Fibroblast of skin of right biceps (primary cell): ENCODE results near the gene RPUSD4.

Experiments
- DNase-seq: peaks from one replicate; pipeline ENCODE4 v3.0.0-alpha.2; 2013

The RPUSD4 gene

GRCh38 chr11:126210871-126211235 lies 597 bp downstream of the RPUSD4 start:
- no peak for DNase-seq

DNA sequence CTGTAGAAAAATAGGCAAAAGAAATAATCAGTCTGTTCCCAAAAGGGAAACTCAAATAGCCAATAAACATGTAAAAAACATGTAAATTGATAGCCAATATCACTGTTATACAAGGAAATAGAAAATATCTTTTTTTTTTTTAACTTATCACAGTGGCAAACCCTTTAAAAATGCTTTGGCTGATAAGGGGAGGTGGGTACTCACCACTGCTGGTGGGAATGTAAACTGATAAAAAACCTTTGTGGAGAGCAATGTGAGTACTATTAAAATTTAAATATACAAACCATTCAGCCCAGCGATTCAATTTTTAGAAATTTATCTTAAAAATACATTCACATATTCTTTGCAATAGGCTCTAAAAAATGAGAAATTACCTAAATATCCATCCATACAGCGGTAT lies 3.6 kb downstream of the RPUSD4 start:
- no peak for DNase-seq

DNA sequence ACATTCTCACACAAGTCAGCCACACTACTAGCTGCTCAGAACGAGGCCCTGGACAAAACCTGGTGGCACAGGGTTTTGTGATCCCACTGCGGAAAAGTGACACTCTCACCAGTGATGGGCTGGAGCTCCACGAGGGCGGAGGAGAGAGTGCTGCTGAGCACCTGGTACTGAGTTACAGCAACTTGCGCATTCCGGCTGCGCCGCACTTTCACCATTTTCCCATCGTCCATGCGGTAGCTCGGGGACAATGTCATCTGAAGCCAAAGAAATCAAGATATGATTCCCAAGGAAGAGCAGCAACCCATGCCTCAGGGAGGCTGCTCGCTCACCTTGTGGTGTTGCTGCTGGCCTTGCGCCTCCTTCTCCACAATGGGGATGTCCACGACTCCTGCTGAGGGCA lies 6.1 kb downstream of the RPUSD4 start:
- DNase-seq = no peak

DNA sequence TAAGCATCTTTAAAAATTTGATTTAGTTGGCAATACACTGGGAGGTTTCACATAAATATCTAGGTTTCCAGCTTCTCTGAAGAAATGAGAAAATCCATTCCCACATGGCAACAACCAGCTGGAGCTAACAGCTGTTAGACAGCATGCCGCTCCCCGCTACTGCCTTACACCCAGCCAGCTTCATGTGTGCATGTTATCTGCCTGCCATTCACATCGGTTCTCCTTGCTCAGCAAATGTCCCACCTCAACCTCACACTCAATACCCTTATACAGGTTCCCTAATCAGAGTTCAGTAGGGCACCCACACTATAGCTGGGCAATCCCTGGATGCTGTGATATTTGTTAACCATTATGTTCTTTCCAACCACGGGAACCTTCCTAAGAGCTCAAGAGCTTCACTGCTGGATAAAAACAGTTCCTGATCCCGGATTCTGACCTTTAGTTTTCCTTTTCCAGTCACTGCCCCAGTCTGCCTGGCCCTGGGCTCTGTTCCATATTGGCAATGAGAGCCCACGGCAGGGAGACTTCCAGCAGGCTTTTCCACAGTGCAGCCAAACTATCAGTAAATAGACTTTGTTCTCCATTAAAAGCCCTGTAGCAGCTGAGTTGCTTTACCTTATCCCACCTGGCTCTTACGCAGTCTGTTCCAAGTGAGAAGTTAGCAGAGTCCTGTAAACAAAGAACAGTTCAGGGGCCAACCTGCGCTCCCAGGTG lies 8.6 kb downstream of the RPUSD4 start:
- DNase-seq = no peak

GRCh38 chr11:126198648-126199047 lies 12.8 kb downstream of the RPUSD4 start:
- no peak for DNase-seq

DNA sequence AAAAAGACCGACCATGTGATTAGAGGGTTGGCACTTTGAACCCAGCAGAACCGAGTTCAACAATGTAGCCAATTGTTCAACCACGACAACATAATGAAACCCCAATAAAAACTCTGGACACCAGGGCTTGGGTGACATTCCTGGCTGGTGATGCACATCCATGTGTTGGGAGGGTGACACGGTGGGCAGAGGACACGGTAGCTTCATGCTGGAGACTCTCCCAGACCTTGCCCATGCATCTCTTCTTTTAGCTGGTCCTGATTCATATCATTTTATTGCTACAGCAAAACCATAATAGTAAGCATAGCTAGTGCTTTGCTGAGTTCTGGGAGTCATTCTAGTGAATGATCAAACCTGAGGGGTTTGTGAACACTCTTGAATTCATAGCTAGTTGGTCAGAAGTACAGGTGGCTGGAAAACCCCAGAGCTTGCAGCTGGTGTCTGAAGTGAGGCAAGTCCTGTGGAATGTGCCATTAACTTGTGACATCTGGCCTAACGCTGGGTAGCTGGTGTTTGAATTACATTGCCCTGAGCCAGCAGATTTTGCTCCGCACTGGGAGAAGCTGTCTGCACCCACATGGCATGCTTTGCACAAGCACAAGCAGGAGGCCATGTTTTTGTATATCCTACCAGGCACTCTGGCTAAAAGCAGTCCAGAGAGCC lies 14.0 kb downstream of the RPUSD4 start:
- DNase-seq = peak; percentile 23

GRCh38 chr11:126195119-126195518 lies 16.3 kb downstream of the RPUSD4 start:
- no peak for DNase-seq

- peak; percentile 31 for DNase-seq
Observed at GRCh38 chr11:126194121-126194543, 17.3 kb downstream of the RPUSD4 start.

GRCh38 chr11:126193038-126193478 lies 18.4 kb downstream of the RPUSD4 start:
- DNase-seq = no peak

- no peak for DNase-seq
Observed at GRCh38 chr11:126192361-126192760, 19.1 kb downstream of the RPUSD4 start.

GRCh38 chr11:126191379-126192073 lies 19.9 kb downstream of the RPUSD4 start:
- DNase-seq = no peak

- no peak for DNase-seq
Observed at GRCh38 chr11:126190792-126191191, 20.7 kb downstream of the RPUSD4 start.

GRCh38 chr11:126189109-126189929 lies 22.1 kb downstream of the RPUSD4 start:
- no peak for DNase-seq

DNA sequence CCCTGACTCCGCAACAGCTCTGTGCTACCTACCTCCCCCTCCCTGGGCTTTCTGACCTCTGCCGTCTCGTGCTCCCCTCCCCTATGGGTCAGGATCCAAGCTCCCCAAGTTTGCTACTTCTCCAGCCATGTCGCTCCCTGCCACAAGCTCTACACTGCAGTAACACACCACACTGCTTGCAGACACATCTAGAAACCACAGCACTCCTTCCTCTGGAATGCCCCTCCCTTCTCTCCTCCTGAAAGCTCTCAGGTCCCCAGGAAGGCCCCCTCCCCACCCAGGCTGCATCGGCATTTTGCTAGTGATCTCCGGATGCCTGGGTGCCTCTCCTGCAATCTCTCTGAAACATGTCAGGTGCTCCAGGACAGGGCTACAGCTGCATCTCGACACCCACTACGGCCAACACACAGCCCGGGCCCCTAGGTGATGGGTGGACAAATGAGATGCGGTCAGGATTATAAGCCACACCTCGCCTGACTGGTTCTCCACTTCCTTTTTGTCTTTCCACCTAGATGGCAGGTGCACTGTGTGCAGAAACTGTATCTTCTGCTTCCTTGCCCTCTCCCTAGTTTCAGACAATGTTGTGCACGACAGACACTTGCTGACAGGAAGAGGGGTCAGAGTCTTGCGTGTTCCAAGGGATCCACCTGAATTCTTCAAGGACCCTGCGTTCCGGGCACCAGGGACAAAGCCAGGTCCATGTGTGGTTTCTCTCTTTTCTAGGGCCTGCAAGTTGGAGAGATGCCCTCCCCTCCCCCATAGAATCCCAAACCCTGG lies 22.9 kb downstream of the RPUSD4 start:
- DNase-seq = no peak

GRCh38 chr11:126186708-126187529 lies 24.5 kb downstream of the RPUSD4 start:
- DNase-seq = no peak

GRCh38 chr11:126186025-126186698 lies 25.3 kb downstream of the RPUSD4 start:
- no peak for DNase-seq

GRCh38 chr11:126185259-126186024 lies 26.0 kb downstream of the RPUSD4 start:
- DNase-seq = no peak

GRCh38 chr11:126182787-126183445 lies 28.5 kb downstream of the RPUSD4 start:
- no peak for DNase-seq
